Upper lobe of right lung (tissue), 1 donor: Measurements from ENCODE around the gene GALNT12. TPM values are rescaled to one million over a fixed set of nuclear protein-coding genes. Genes with fewer than 3 reads are reported as not detected.

Experiments
- ATAC-seq: fragments of 200-7000 bp; cut with Tn5 transposase; one replicate; pipeline ENCODE4 v1.9.1; 2020; ENCODE audit warnings: mild to moderate bottlenecking, moderate library complexity
- DNase-seq: peaks from one replicate; pipeline ENCODE4 v3.0.0-alpha.2; 2020
- H3K27ac ChIP-seq: fragments of 200-600 bp; one replicate; pipeline ENCODE4 v1.8.0; 2022
- H3K27me3 ChIP-seq: fragments of 200-600 bp; one replicate; pipeline ENCODE4 v1.8.0; 2022; ENCODE audit warnings: mild to moderate bottlenecking
- H3K36me3 ChIP-seq: fragments of 200-600 bp; one replicate; pipeline ENCODE4 v1.8.0; 2022
- H3K4me1 ChIP-seq: fragments of 200-600 bp; one replicate; pipeline ENCODE4 v1.8.0; 2022
- H3K4me3 ChIP-seq: fragments of 200-600 bp; one replicate; pipeline ENCODE4 v1.8.0; 2022; ENCODE audit warnings: mild to moderate bottlenecking
- H3K9me3 ChIP-seq: fragments of 200-600 bp; one replicate; pipeline ENCODE4 v1.8.0; 2022
- intact Hi-C: fragments of 100-400 bp; cut with DNase I; formaldehyde crosslinking; loops from one replicate; pipeline ENCODE4 v1.11.0; 2022
- total RNA-seq: library from RNA; stranded (reverse); fragmentation: NEBNext Ultra II Directional; extraction: Animal tissue kit (Norgen Biotek cat#: 25700); gene quantifications from one replicate; pipeline ENCODE4 v1.2.1, GENCODE V29; 2021
- TF ChIP-seq, protein P1 (sequence below): fragments of 200-600 bp; IDR thresholded peaks from one replicate; pipeline ENCODE4 v1.8.0; 2022; ENCODE audit warnings: antibody characterized with exemption
- donor health status: DM: no; HTN: yes; CAD: no; lungs with severe emphysema.

The GALNT12 gene
- total RNA-seq, 1 donor from 2014 or later = 28.3 TPM

DNA sequence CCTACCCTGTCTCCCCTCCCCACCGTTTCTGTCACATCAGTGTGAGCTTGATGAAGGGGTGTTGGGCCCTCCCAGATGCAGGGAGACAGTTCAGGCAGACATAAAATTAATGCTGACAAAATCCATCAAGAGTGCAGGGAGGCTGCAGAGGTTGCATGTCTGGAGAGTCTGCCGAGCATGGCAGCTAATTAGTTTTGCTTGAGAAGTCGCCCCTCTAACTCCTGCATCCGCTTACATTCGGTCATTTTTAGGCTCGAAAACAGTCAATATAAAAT, 44.9 kb downstream of the GALNT12 start:
- Histone ChIP-seq H3K4me1 (no peaks in the 10 kb centered on the region), H3K9me3 (no peaks in the 10 kb centered on the region), H3K4me3 (no peak overlapping the region), H3K27me3 (no peaks in the 10 kb centered on the region), H3K36me3 (no peaks in the 10 kb centered on the region), H3K27ac (no peak overlapping the region)
- TF ChIP-seq, protein P1, sequence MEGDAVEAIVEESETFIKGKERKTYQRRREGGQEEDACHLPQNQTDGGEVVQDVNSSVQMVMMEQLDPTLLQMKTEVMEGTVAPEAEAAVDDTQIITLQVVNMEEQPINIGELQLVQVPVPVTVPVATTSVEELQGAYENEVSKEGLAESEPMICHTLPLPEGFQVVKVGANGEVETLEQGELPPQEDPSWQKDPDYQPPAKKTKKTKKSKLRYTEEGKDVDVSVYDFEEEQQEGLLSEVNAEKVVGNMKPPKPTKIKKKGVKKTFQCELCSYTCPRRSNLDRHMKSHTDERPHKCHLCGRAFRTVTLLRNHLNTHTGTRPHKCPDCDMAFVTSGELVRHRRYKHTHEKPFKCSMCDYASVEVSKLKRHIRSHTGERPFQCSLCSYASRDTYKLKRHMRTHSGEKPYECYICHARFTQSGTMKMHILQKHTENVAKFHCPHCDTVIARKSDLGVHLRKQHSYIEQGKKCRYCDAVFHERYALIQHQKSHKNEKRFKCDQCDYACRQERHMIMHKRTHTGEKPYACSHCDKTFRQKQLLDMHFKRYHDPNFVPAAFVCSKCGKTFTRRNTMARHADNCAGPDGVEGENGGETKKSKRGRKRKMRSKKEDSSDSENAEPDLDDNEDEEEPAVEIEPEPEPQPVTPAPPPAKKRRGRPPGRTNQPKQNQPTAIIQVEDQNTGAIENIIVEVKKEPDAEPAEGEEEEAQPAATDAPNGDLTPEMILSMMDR = no peak
- DNase-seq = no peak
- intact Hi-C loops = no loop called here
- no peak for ATAC-seq

DNA sequence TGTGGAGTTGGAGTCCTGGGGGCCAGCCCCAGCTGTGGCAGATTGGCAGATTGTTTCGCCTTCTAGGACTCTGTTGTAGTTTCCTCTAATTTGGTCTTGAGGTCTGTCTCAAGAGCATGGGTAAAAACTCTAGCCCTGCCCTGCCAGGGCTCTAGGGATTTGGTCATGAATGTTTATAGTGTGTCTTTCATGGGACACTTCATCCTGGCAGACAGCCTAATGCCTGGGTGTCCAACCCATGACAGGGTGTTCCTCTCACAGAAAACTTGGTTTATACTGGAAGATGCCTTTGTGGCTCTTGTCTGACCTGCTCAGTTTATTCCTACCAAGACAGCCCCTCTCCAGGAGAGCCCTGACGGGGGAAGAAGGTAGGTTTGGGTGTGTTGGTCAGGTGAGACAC, 45.5 kb downstream of the GALNT12 start:
- TF ChIP-seq, protein P1 = no peak
- H3K4me1 ChIP-seq = no peaks in the 10 kb centered on the region
- H3K36me3 ChIP-seq = no peaks in the 10 kb centered on the region
- no peak for ATAC-seq
- no peak overlapping the region for H3K4me3 ChIP-seq
- H3K9me3 ChIP-seq = no peaks in the 10 kb centered on the region
- DNase-seq = no peak
- intact Hi-C loops = no loop called here
- no peak overlapping the region for H3K27ac ChIP-seq
- H3K27me3 ChIP-seq = no peaks in the 10 kb centered on the region

DNA sequence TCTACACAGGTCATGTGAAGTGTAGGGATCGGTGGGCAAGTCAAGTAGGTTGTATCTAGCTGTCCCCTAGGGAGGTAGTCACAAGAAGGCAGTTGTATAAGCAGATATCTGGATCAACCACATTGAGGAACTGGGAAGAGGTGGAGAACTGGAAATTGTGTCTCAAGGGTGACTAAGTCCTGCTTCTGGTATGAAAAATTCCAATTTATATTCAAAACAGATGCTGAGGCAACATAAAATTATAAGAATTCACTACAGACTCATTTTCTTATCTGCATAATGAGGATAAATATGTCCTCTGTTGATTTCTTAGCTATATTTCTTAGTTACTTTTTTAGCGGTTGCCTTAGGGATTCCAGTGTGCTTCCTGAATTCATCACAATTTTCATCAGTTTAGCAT, 46.8 kb downstream of the GALNT12 start:
- ATAC-seq = no peak
- TF ChIP-seq, protein P1 = no peak

DNA sequence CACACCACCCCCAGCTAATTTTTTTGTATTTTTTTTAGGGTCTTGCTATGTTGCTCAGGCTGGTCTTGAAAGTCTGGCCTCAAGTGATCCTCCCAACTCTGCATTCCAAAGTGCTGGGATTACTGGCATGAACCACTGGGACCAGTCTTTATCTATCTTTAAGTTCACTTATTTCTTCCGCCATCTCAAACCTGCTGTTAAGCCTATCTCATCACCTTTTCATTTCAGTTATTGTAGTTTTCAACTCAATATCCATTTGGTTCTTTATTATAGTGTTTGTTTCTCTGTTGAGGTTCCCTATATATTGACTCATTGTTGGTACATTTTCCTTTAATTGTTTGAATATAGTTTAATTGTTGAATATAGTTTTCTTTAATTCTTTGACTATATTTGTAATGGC, 48.1 kb downstream of the GALNT12 start:
- ATAC-seq (no peak), DNase-seq (no peak)
- Histone ChIP-seq H3K27ac (no peak overlapping the region), H3K9me3 (no peaks in the 10 kb centered on the region), H3K4me3 (no peak overlapping the region), H3K36me3 (no peaks in the 10 kb centered on the region), H3K27me3 (no peaks in the 10 kb centered on the region), H3K4me1 (no peaks in the 10 kb centered on the region)
- intact Hi-C loops = no loop called here
- TF ChIP-seq, protein P1 = no peak

More for the DNA sequence above, 46.8 kb downstream of the GALNT12 start:
- Histone ChIP-seq H3K9me3 (no peaks in the 10 kb centered on the region), H3K36me3 (no peaks in the 10 kb centered on the region), H3K4me1 (no peaks in the 10 kb centered on the region), H3K4me3 (no peak overlapping the region), H3K27me3 (no peaks in the 10 kb centered on the region), H3K27ac (no peak overlapping the region)
- no peak for DNase-seq
- intact Hi-C loops = no loop called here

DNA sequence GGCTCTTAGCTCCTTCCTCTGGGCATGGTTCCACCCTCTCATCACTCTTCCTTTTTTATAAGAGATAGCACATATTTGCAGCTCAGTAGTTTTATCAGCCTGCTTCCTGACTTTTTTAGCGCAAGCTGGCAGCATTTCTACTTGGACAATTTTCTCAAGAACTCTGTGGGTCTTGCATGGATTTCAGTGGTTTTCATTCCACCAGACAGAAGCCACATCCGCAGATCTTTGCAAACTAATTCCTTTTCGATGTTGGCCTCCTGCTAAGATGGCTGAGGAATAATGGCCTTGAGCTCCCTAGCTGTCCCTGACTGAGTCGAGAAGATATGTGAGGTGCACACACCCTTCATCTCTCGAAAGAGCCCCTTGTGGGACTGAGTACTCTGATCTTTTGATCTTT, 49.5 kb downstream of the GALNT12 start:
- no peak overlapping the region for H3K4me3 ChIP-seq
- H3K27me3 ChIP-seq = no peaks in the 10 kb centered on the region
- no peaks in the 10 kb centered on the region for H3K9me3 ChIP-seq
- intact Hi-C loops = no loop called here
- DNase-seq (no peak), ATAC-seq (no peak)
- H3K36me3 ChIP-seq = no peaks in the 10 kb centered on the region
- no peak overlapping the region for H3K27ac ChIP-seq
- TF ChIP-seq, protein P1 = no peak
- peaks cover 5% of the 10 kb centered on the region for H3K4me1 ChIP-seq

DNA sequence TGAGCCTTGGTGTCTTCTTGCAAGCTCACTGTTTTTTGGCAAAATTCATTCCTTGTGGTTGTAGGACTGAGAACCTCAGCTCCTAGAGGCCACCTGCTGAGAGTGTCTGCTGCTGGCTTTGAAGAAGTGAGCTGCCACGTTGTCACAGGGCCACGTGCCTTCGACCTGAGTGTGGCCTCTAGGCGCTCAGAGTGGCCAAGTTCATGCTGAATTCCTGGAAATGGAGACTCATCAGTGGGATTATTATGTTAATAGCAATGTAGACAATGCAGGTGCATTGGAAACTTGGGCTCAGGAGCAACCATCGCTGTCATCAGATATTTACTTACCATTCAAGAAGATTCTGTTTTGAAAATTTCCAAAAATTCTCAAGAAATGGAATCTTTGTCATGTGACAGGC, 52.5 kb downstream of the GALNT12 start:
- Histone ChIP-seq H3K36me3 (no peaks in the 10 kb centered on the region), H3K27ac (no peak overlapping the region), H3K27me3 (no peaks in the 10 kb centered on the region), H3K9me3 (no peaks in the 10 kb centered on the region), H3K4me3 (no peak overlapping the region), H3K4me1 (peaks cover 9% of the 10 kb centered on the region)
- ATAC-seq (no peak), DNase-seq (no peak)
- TF ChIP-seq, protein P1 = no peak
- intact Hi-C loops = no loop called here
